GM19193 (cell line): ENCODE measurements around the gene KMT2E.

Experiments
- POLR2A ChIP-seq: IDR thresholded peaks from 4 replicates; pipeline ENCODE4 v1.6.1; 2011; ENCODE audit not compliant: insufficient read depth, insufficient read length; ENCODE audit errors: extremely low read depth

KMT2E gene

GRCh38 chr7:105068886-105069285, 54.9 kb downstream of the KMT2E start:
- no peak for TF ChIP-seq POLR2A

DNA sequence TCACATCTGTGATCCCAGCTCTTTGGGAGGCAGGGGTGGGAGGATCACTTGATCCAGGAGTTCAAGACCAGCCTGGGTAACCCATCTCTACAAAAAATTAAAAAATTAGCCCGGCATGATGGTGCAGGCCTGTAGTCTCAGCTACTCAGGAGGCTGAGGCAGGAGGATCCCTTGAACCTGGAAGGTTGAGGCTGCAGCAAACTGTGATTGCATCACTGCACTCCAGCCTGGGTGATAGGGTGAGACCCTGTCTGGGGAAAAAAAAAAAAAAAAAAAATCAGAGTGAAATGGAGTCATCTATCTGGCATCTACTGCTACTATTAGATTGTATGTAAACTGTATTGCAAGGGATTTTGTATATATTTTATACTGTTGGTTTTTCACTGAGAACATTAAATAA, 59.1 kb downstream of the KMT2E start:
- no peak for TF ChIP-seq POLR2A

DNA sequence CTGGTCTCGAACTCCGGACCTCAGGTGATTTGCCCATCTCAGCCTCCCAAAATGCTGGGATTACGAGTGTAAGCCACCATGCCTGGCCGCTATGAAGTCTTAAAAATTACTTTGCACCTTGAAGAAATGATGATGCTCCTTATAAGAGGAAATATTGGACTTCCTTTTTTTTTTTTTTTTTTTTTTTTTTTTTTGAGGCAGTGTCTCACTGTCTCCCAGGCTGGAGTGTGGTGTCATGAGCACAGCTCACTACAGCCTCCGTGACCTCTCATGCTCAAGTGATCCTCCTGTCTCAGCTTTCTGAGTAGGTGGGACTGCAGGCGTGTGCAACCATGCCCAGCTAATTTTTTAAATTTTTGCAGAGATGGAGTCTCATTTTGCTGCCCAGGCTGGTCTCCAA, 65.3 kb downstream of the KMT2E start:
- TF ChIP-seq POLR2A, result no peak

DNA sequence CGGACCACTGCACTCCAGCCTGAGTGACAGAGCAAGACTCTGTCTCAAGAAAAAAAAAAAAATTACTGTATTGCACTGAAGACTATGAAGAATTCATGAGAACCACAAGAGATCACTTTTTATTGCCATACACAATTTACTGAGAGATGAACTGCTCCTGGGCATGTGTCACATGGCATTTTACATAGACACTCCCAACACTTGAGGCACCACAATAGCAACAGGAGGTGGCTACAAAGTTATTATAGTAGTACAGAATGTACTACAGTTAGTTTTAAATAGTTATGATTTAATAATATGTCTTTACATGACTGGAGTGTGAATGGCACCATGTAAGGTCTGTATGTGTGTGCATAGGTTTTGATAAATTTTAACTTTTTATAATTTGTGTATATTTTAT, 70.6 kb downstream of the KMT2E start:
- no peak for TF ChIP-seq POLR2A

- TF ChIP-seq POLR2A, result no peak
Observed at GRCh38 chr7:105086850-105087249, 72.8 kb downstream of the KMT2E start.

- TF ChIP-seq POLR2A, result no peak
Observed at GRCh38 chr7:105087981-105088380, 74.0 kb downstream of the KMT2E start.

DNA sequence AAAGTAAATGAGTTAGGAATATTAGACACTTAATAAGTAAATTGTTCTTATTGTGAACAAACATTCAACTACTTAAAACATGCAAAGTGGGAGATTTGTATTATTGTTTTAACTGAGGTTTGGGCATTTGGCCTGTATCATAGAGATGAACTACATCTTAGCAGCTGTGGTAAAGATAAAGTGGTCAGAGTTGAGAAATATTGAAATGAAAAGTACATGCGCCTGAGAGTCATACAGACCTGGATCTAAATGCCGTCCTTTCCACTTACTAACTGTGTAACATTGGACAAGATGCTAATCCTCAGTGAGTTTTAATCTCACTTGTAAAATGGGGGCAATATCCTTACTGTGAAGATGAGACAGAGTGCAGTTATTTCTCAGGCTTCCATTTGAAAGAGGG, 74.5 kb downstream of the KMT2E start:
- TF ChIP-seq POLR2A, result no peak

- TF ChIP-seq POLR2A, result no peak
Observed at GRCh38 chr7:105094966-105095365, 81.0 kb downstream of the KMT2E start.

- no peak for TF ChIP-seq POLR2A
Observed at GRCh38 chr7:105096306-105096705, 82.3 kb downstream of the KMT2E start.

DNA sequence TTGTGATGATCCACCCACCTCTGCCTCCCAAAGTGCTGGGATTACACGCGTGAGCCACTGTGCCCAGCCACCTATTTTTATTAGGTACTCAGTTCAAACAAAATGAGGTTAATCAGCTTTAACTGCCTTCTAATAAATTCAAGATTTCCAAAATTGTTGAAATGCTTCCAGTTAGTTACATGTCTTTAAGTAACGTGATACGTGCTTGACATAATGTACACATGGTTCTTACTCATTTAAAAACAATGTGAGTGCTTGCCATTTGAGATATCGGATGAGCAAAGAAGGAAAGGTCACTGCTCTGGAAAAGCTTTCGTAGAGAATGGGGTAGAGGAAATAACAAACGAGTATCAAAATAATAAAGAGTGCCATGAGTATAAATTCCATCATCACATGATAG, 83.6 kb downstream of the KMT2E start:
- no peak for TF ChIP-seq POLR2A

- TF ChIP-seq POLR2A, result no peak
Observed at GRCh38 chr7:105098863-105099515, 85.0 kb downstream of the KMT2E start.

- TF ChIP-seq POLR2A, result no peak
Observed at GRCh38 chr7:105101864-105102263, 87.9 kb downstream of the KMT2E start.

GRCh38 chr7:105102557-105103352, 88.8 kb downstream of the KMT2E start:
- TF ChIP-seq POLR2A, result no peak

DNA sequence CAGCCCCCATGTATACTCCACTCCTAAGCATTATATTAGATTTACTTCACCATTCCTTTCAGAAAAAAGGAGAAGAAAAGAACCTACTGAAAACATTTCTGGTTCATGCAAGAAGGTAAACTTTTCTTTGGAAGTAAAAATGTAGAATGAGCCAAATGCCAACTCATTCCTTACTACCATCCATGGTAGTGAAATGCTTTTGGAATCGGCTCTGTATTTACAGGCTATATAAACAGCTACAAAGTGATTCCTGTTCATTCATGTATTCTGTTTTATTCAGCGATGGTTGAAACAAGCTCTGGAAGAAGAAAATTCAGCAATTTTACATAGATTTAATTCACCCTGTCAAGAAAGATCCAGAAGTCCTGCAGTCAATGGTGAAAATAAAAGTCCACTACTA, 91.6 kb downstream of the KMT2E start:
- no peak for TF ChIP-seq POLR2A

GRCh38 chr7:105106473-105106872, 92.5 kb downstream of the KMT2E start:
- no peak for TF ChIP-seq POLR2A

GRCh38 chr7:105107458-105107857, 93.5 kb downstream of the KMT2E start:
- TF ChIP-seq POLR2A, result no peak
